ENCODE data around the gene LINS1. TPM values are rescaled to one million over a fixed set of nuclear protein-coding genes. Genes with fewer than 3 reads are reported as not detected.

LINS1 gene
- polyA plus RNA-seq, 4 donors = 17.3 to 29.8 (median 22.7) TPM

Other genes with a start within 250 kb of the LINS1 start
- gene CERS3, start 73.2 kb downstream of the LINS1 start, polyA plus RNA-seq (ENCODE audit: insufficient read length in 4 of 4) = under 1 TPM in 3 of 4 donors, not detected in 1; 0.11 to 0.24 (median 0.24) TPM
- 10 to 100 TPM; 13.8 to 18.1 (median 15.8) TPM for gene ASB7, start 405 bp upstream of the LINS1 start, polyA plus RNA-seq (ENCODE audit: insufficient read length in 4 of 4)